ENCODE measurements around the gene NIF3L1.

NIF3L1 gene

GRCh38 chr2:200888704-200889625 is at the start of gene NIF3L1, which contains the start of gene PPIL3:
Gene NIF3L1 (plus strand): TSS chr2:200889371. CDS start chr2:200891944, 2,573 bp downstream.
Gene PPIL3 (minus strand): TSS chr2:200889077. CDS start chr2:200887615, 1,462 bp downstream.
- DNase-seq: peak; percentile 98

GRCh38 chr2:200839513-200839912 is 49.7 kb upstream of the NIF3L1 start:
- no peak for DNase-seq

GRCh38 chr2:200843993-200844948 is 44.9 kb upstream of the NIF3L1 start:
- no peak for DNase-seq

GRCh38 chr2:200845194-200845593 is 44.0 kb upstream of the NIF3L1 start:
- no peak for DNase-seq

- DNase-seq: no peak
Observed at GRCh38 chr2:200845669-200846325, 43.4 kb upstream of the NIF3L1 start.

- DNase-seq: no peak
Observed at GRCh38 chr2:200847269-200847668, 41.9 kb upstream of the NIF3L1 start.

GRCh38 chr2:200847939-200848338 is 41.2 kb upstream of the NIF3L1 start:
- no peak for DNase-seq

GRCh38 chr2:200850512-200851256 is 38.5 kb upstream of the NIF3L1 start:
- no peak for DNase-seq

GRCh38 chr2:200851398-200852248 is 37.5 kb upstream of the NIF3L1 start:
- no peak for DNase-seq

- no peak for DNase-seq
Observed at GRCh38 chr2:200852605-200853004, 36.6 kb upstream of the NIF3L1 start.

GRCh38 chr2:200856806-200857205 is 32.4 kb upstream of the NIF3L1 start:
- DNase-seq: no peak

GRCh38 chr2:200860092-200860795 is 28.9 kb upstream of the NIF3L1 start:
- peak; percentile 72 for DNase-seq

- DNase-seq: no peak
Observed at GRCh38 chr2:200861617-200862155, 27.5 kb upstream of the NIF3L1 start.

- DNase-seq: peak; percentile 85
Observed at GRCh38 chr2:200862532-200863000, 26.6 kb upstream of the NIF3L1 start.

- DNase-seq: peak; percentile 76
Observed at GRCh38 chr2:200863782-200864175, 25.4 kb upstream of the NIF3L1 start.

- peak; percentile 99 for DNase-seq
Observed at GRCh38 chr2:200864176-200865034, 24.8 kb upstream of the NIF3L1 start, which contains the start of gene CLK1. Gene CLK1 (minus strand): TSS chr2:200864658. CDS start chr2:200861862, 2,796 bp downstream.

- DNase-seq: no peak
Observed at GRCh38 chr2:200869014-200869413, 20.2 kb upstream of the NIF3L1 start.

- DNase-seq: no peak
Observed at GRCh38 chr2:200871151-200871550, 18.0 kb upstream of the NIF3L1 start.

GRCh38 chr2:200873560-200873959 is 15.6 kb upstream of the NIF3L1 start:
- DNase-seq: no peak

All from activated effector memory CD4-positive, alpha-beta T cell treated with anti-CD3 and anti-CD28 coated beads, Interleukin-2, amount 50 U/mL, for 16 hours (primary cell).